ENCODE data around the gene AKR1E2.
"Not testable (repeated sequence)": the region's sequence is repeated elsewhere in the genome, so short reads cannot be mapped to it uniquely, and the experiment has no call there.

AKR1E2 gene

GRCh38 chr10:4813496-4813895 is 12.5 kb upstream of the AKR1E2 start:
- no peak for DNase-seq (ENCODE audit: low spot score)

- DNase-seq (ENCODE audit: low spot score) = not testable (repeated sequence)
Measured at GRCh38 chr10:4815646-4816180, 10.3 kb upstream of the AKR1E2 start.

- DNase-seq (ENCODE audit: low spot score) = no peak
Measured at GRCh38 chr10:4816966-4817365, 9.0 kb upstream of the AKR1E2 start.

GRCh38 chr10:4819067-4819466 is 6.9 kb upstream of the AKR1E2 start:
- DNase-seq (ENCODE audit: low spot score) = no peak

GRCh38 chr10:4819707-4820106 is 6.3 kb upstream of the AKR1E2 start:
- no peak for DNase-seq (ENCODE audit: low spot score)

- DNase-seq (ENCODE audit: low spot score) = no peak
Measured at GRCh38 chr10:4820804-4821401, 5.1 kb upstream of the AKR1E2 start.

- no peak for DNase-seq (ENCODE audit: low spot score)
Measured at GRCh38 chr10:4822208-4822607, 3.8 kb upstream of the AKR1E2 start.

- DNase-seq (ENCODE audit: low spot score) = no peak
Measured at GRCh38 chr10:4824791-4825310, 1.2 kb upstream of the AKR1E2 start.

- no peak for DNase-seq (ENCODE audit: low spot score)
Measured at GRCh38 chr10:4825456-4825867, 545 bp upstream of the AKR1E2 start.

- no peak for DNase-seq (ENCODE audit: low spot score)
Measured at GRCh38 chr10:4826792-4827324, 851 bp downstream of the AKR1E2 start.

- DNase-seq (ENCODE audit: low spot score) = no peak
Measured at GRCh38 chr10:4828005-4828404, 2.0 kb downstream of the AKR1E2 start.

- DNase-seq (ENCODE audit: low spot score) = no peak
Measured at GRCh38 chr10:4830551-4830950, 4.5 kb downstream of the AKR1E2 start.

- no peak for DNase-seq (ENCODE audit: low spot score)
Measured at GRCh38 chr10:4831091-4831490, 5.1 kb downstream of the AKR1E2 start.

- no peak for DNase-seq (ENCODE audit: low spot score)
Measured at GRCh38 chr10:4833286-4833685, 7.3 kb downstream of the AKR1E2 start.

GRCh38 chr10:4834898-4835405 is 8.9 kb downstream of the AKR1E2 start:
- DNase-seq (ENCODE audit: low spot score) = no peak

- no peak for DNase-seq (ENCODE audit: low spot score)
Measured at GRCh38 chr10:4835494-4835918, 9.5 kb downstream of the AKR1E2 start.

GRCh38 chr10:4836416-4836969 is 10.5 kb downstream of the AKR1E2 start:
- no peak for DNase-seq (ENCODE audit: low spot score)

GRCh38 chr10:4837551-4837950 is 11.5 kb downstream of the AKR1E2 start:
- no peak for DNase-seq (ENCODE audit: low spot score)

GRCh38 chr10:4838743-4839142 is 12.7 kb downstream of the AKR1E2 start:
- no peak for DNase-seq (ENCODE audit: low spot score)

GRCh38 chr10:4839353-4839752 is 13.3 kb downstream of the AKR1E2 start:
- DNase-seq (ENCODE audit: low spot score) = no peak

GRCh38 chr10:4840151-4840550 is 14.1 kb downstream of the AKR1E2 start:
- DNase-seq (ENCODE audit: low spot score) = no peak

- no peak for DNase-seq (ENCODE audit: low spot score)
Measured at GRCh38 chr10:4843525-4844180, 17.6 kb downstream of the AKR1E2 start.

GRCh38 chr10:4844864-4845263 is 18.9 kb downstream of the AKR1E2 start:
- DNase-seq (ENCODE audit: low spot score) = no peak
